Inflammatory macrophage treated with lipopolysaccharide for 4 hours (primary cell): ENCODE data around the gene GALNTL6.

ENCODE experiments used
- DNase-seq: peaks from one replicate; pipeline ENCODE4 v3.0.0-alpha.2; 2020

The GALNTL6 gene

DNA sequence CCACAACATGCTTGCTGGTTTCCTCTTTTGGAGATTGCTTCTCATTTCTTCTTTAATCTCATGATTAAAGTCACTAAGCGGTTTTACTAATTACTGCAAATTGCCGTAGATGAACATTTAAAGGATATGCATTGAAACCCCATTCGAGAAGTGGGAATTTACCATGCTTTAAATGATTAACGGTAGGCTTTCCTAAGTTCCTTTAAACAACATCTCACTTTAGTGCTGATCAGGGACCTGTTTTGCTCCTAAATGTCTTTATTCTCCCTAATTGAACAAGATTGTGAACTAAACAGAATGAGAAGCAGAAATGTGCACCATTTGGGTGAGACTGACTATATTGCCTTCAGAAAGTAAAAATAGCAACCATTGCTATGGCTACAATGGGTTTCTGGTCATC lies 430.3 kb downstream of the GALNTL6 start:
- DNase-seq, result no peak

DNA sequence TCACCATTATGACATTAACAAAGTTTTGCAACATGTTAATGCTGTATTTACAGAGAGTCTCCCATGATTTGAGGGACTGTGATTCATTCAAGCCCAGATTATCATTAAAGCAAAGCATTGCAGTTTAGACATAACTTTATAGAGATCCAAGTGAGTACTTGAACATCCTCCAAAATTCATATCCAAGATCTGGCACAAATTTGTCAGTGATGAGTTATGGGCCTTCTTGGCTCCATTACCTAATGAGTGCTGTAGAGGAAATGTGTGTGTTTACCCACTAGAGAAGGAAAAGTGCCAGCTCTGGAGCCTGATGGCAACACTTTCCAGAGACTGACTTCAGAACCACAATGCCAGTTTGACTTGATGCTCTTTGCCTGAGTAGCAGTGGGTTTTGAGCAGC lies 432.3 kb downstream of the GALNTL6 start:
- DNase-seq, result no peak

DNA sequence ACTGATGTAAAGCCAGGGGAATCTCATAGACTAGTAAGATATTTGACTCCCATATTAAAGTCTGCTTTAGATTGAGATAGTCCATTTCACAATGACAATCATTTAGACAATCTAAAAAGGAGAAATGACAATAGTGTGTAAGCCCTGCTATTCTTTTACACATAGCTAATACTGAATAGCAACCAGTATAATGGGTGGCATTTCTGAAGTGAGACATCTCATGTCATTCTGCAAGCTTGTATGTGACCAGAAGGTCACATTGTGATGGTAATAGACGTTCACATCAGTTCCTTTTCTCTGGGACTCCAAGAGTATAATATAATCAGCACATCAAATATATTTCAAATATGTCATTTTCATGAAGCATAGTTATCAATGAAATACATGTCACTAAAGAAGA lies 440.2 kb downstream of the GALNTL6 start:
- no peak for DNase-seq

DNA sequence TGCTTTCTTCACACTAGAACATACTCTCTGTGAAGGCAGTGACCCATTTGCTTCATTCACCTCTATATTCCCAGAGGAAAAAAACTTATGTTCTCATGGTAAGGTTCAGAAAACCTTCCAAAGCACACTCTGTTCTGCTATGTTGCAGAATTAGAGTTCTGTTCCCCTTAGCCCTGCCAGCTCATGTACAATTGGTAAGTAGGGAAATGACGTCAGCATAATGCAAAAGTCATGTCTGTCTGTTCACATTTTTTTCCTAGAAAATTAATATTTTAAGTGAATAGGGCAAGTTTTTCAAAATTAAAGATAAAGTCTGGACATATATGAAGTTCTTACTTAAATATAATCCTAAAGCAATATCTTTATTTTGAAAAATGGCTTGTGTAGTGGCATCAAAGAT lies 443.6 kb downstream of the GALNTL6 start:
- DNase-seq, result no peak

DNA sequence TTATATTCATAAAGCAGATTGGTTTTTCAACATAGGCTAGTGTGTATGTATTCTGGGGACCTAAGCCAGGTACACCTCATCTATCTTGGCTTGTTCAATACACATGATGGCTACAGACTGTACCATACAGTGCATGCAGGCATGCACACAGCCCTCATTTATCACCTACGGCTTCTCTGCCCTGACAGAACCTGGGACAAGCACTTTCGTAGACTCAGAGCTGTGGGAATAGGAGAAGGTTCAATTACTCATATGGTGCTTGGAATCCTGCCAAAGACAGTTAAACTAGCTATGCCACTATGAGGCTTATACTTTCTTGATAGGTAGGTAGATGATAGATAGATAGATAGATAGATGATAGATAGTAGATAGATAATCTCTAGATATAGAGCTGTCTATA lies 457.2 kb downstream of the GALNTL6 start:
- DNase-seq, result no peak

DNA sequence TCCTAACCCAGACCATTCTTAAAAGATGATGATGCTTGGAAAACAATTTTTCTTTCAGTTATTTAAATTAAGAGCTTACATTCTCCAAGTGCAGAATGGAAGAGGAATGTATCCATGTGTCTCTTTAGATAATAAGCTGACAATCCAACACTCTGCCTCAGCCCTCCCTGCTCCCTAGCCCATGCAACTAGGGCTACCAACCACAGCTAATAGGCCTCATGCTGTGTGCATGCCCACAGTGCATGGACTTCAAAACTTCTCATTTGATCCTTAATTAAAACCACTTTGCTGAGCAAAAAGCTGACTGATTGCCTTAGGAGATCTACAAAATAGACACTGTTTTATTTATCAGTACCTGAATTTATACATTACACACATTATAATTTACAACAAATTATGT lies 473.9 kb downstream of the GALNTL6 start:
- no peak for DNase-seq

DNA sequence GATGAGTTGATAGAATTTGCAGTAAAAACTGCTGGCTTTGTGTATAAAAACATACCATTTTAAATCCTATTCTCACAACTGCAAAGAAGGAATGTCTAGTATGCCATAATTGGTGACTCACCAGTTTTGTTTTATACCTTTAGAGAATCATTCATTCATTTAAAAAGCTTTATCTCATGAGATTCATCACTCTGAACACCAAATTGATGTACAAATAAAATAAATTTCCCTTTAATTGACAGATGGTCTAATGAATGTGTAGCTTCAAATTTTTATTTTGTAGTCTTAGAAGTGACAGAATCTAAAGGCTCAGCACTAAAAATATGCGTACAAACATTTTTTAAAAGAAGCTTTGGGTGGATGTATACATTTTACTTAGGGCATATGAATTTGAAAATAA lies 492.5 kb downstream of the GALNTL6 start:
- no peak for DNase-seq

DNA sequence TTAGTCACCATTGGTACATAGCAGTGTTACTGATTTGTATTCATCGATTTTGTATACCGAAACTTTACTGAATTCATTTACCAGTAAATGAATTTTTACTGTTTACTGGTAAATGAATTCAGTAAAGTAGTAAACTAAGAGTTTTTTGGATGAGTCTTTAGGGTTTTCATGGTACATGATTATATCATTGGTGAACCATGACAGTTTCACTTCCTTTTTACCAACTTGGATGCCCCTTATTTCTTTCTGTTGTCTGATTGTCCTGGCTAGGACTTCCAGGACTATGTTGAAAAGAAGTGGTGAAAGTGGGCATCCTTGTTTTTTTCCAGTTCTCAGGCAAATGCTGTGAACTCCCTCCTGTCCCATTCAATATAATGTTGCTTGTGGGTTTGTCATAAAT lies 494.9 kb downstream of the GALNTL6 start:
- no peak for DNase-seq

DNA sequence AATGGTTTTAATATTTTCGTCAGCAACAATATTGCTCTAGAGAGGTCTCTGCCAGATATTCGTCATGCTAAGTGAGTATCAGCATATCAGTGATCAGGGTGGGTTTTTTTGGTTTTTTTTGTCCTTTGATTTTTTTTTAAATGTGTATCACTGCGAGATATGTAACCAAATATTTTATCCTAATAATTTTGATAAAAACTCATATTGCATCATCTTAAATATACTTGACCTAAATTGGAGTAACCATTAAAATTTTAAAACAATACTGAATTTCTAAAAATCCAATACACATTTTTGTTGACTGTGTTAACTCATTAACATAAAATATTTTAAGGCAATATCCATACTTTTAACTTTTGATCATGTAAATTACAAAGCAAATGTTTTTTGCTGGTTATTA lies 498.5 kb downstream of the GALNTL6 start:
- DNase-seq, result no peak

DNA sequence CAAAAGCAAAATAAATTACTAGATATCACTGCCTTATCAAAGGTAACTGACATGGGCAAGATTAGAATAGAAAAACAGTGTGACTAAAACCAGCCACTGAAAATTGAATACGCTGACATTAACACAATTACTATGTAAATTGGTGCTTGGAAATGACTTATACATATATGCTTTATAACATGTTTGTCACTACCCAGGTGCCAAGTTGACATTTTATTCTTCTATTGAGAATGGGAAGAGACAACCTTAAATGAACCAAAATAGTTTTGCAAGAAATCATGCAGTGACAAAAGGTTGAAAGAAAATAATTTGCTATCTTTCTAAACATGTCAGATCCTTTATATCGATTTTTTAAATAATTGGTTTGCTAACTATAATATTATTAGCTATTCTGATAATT lies 510.1 kb downstream of the GALNTL6 start:
- DNase-seq, result no peak

DNA sequence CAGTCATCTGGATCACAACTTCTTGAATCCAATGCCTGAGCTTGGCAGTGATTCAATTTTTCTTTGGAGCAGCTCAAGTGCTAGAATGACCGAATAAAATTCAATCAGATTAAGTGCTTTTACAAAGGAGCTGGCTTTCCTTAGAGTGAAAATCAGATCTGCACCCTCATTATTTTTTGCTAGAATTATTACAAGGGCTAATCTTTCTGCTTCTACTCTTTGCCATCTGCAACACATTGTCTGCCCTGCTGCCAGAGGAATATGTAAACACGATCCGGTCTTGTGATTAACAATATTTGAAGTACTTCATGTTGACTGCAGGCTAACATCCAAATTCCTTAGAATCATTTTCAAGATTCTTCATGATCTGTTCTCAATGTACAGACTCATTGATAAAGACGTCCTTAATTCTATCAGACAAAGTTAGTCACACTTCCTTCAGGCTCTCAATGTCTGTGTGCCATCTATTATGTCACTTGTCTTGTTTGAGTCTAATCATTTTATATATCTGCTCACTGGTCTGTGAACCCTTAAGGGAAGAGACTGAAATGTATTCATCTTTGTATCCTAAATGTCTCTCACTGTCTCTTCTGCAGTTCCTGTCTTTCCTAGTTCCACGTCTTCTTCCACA lies 531.2 kb downstream of the GALNTL6 start:
- no peak for DNase-seq

DNA sequence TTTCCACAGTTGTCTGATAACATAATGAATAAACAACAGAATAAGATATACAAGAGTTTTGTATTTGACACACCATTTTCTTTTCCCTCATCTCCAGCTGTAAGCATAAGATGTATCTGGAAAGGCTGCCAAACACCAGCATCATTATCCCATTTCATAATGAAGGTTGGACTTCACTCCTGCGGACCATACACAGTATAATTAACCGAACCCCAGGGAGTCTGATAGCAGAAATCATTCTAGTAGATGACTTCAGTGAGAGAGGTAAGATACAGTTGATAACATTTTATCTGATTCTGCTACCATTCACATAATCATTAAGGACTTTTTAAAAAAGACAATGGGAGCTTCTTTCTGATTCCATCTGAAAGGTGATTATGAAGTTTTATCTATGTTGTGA lies 535.2 kb downstream of the GALNTL6 start:
- DNase-seq, result no peak

DNA sequence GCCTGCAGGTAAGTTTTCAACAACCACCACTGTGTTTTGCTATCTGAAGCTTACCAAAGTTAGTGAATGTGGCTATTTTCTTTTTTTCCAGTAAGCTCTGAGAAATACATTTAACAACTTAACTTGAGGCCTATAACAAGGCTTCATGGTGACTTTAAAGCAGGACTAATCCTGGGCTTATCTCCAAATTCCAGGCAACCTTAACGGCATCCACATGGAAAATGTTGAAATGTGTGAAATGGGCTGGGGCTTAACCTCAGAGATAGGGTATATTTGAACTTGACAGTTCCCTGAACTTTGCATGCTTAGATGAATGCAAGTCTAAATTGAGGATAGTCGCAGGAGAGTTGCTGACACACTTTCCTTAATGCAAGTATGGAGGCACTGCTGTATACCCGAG lies 539.2 kb downstream of the GALNTL6 start:
- no peak for DNase-seq

DNA sequence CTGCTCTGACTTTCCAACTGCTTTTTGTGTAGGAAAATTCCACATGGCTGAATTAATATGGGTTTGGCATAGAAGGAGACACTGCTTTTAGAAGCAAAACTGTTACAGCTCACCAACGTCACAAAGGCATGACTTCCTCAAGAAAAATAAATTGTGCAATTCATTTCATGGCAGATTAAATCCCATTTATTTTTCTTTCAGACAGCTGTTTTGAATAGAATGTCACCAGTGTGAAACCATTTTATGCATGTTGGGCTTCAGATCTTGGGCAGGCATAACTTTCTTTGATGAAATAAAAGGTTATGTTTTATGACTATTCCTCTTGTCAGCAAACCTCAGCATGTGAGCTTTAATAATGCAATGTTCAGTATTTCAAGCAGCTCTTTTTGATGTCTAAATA lies 542.8 kb downstream of the GALNTL6 start:
- no peak for DNase-seq

DNA sequence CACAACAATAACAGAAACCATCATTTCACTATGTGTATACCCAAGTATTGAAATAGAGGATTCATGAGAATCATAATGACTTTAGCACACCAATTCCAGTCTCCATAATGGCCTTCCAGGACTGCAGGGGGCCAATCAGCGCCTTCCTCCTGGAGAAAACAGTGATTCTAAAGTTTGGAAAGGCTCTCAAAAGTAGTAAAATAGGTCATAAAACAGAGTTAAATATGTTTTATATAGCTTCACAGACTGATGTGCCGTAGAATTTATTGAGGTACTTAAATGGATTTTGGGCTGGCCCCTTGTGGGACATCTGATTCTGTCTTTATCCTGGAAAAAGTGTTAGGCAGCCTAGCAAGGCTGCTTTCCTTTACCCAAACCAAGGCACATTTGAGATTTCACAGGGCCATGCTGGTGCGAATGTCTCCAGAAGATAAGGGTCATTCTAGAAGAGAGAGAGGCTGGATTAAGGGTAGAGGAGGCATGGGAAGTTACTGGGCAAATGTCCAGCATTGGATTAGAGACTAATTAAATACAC lies 543.9 kb downstream of the GALNTL6 start:
- no peak for DNase-seq

DNA sequence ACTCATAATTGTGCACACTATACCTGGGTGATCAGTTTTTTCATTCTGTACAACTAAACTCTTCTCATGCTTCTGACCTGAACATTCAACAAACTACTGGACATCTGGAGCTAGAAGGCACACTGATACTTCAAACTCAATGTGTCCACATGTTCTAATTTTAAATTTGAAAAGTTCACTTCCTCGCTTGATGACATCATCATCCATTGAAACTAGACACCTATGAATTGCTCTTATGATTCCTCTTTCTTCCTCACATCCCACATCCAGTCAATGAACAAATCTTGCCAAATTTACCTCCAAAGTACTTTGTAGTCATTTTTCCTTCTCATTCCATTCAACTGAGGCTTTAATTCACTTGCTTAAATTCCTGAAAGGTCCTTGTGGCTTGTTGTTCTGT lies 549.4 kb downstream of the GALNTL6 start:
- no peak for DNase-seq

DNA sequence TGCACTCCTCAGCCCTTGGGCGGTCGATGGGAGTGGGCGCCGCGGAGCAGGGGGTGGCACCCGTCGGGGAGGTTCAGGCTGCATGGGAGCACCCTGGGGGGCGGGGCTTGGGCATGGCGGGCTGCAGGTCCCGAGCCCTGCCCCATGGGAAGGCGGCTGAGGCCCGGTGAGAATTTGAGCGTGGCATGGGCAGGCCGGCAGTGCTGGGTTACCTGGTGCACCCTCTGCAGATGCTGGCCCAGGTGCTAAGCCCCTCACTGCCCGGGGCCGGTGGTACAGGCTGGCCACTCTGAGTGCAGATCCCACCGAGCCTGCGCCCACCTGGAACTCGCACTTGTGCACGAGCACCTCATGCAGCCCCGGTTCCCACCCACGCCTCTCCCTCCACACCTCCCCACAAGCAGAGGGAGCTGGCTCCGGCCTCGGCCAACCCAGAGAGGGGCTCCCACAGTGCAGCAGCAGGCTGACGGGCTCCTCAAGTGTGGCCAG lies 556.3 kb downstream of the GALNTL6 start:
- DNase-seq, result no peak

DNA sequence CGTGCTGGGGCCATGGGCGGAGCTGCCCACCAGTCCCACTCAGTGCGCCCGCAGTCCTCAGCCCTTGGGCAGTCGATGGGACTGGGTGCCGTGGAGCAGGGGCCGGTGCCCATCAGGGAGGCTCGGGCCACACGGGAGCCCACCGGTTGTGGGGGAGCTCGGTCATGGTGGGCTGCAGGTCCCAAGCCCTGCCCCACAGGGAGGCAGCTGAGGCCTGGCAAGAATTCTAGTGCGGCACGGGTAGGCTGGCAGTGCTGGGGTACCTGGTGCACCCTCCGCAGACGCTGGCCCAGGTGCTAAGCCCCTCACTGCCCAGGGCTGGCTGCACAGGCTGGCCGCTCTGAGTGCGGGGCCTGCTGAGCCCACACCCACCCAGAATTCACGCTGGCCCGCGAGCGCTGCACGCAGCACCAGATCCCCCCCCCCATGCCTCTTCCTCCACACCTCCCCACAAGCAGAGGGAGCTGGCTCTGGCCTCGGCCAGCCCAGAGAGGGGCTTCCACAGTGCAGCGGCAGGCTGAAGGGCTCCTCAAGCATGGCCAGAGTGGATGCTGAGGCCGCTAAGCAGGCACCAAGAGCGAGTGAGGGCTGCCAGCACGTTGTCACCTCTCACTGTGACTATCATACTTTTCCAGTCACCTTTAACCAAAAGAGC lies 564.4 kb downstream of the GALNTL6 start:
- DNase-seq, result no peak

DNA sequence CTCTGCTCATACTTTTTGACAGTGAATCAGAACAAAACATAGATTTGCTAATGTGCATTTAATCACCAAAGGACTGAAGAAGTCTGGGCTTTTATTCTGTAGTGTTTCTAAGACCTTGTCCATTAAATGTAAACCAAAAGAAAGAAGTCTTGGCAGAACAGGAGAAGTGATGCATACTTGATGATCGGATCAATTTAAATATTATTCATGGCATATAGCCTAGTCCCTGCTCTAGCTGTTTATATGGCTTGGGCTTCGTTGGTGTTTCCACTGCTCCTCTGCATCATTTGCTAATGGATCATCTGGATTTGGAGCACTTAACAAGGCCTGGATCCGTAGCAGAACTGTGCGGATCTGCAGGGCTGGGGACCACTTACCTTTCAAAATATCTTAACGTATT lies 566.6 kb downstream of the GALNTL6 start:
- DNase-seq, result no peak

DNA sequence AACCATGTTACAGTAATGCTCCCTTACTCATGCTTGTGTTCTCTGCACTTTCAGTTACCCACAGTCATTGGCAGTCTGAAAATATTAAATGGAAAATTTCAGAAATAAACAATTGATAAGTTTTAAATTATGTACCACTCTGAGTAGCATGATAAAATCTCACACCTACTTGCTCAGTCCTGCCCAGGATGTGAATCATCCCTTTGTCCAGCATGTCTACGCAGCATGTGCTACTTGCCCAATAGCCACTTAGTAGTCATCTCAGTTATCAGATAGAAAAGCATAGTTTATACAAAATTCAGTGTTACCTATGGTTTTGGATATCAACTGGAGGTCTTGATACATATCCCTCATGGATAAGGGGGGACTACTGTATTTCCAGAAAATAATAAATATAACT lies 577.1 kb downstream of the GALNTL6 start:
- DNase-seq, result no peak

DNA sequence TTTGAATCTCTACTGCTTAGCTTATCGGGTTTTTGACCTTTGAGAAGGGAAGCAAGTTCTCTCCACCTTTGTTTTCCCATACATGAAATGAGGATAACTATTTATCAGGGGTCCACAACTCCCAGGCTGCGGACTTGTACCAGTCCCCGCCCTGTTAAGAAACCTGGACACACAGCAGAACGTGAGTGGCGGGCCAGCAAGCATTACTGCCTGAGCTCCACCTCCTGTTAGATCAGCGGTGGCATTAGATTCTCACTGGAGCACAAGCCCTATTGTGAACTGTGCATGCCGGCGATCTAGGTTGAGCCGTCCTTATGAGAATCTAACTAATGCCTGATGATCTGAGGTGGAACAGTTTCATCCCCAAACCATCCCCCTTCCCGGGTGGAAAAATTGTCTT lies 579.5 kb downstream of the GALNTL6 start:
- DNase-seq, result no peak

DNA sequence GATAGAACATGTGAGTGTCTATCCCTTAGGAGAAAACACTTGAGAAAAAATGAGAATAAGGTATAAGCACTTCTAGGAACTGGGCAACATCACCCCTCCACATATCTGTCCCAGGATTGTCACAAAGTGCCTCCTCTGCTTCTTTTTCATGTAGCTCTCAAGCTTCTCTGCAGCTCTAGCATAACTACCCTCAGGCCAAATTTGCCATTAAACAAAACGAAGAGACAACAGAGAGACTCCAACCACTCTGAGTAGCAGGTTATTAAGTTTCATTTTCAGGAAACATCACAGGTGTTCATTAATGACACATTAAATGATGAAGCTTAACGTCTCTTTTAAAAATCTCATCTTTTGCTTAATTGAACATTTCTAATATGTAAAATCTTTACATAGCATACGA lies 580.0 kb downstream of the GALNTL6 start:
- no peak for DNase-seq

DNA sequence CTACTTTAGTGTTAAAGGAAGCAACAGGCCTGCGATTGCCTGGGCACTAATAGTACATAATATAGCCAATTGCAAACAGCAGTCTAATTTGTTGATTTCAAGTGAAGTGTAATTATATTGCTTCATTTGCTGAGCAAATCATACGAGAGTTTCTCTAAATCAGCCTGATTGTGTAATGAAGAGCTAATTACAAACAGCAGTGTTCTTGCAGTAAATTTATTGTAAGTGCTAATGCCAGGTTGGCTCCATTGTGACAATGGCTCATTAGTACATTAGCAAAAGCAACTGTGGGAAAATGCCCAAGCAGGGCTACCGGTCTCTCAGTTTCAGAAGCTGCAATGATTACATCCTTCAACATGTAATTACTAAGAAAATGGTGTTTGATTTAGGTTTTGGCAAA lies 591.5 kb downstream of the GALNTL6 start:
- DNase-seq, result no peak

DNA sequence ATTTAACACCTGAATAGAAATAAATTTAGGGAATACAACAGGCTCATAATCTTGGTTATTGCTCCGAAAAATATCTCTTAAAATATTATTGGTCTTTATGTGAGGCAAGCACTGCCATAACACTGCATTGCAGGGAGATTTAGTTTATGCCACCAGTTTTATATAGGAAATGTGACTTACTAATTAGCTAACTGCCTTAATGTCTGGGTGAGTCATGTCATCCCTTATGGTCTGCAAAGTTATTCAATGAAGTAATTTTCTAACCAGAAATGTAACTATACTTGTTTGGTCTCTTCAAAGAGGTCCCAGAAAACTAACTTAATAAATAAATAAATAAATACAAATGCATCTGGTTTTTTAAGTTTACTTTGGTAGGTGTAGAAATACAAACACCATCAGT lies 597.2 kb downstream of the GALNTL6 start:
- no peak for DNase-seq

DNA sequence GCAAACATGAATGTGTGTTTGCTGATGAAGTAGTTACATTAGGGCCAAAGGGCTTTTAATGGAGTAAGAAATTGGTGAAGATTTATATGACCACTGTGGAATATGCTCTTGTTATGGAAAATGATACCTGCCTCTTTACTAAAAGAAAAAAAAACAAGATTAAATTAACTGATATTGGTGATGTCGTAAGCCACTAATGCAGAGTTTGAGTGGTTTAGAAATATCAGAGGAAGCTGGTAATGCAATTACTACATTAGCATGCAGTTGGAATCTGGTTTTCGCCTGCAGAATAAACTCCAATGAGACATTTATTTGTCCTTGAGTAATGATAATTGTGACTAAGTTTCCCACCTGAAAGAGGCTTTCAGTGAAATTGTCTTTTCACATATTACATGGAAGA lies 597.9 kb downstream of the GALNTL6 start:
- no peak for DNase-seq
